Measurements from ENCODE around the gene LRRC7. TPM values are rescaled to one million over a fixed set of nuclear protein-coding genes. Genes with fewer than 3 reads are reported as not detected.

LRRC7 gene
- total RNA-seq, 1 donor: under 0.01 TPM

GRCh38 chr1:69940816-69941215 lies 373.1 kb downstream of the LRRC7 start:
- Histone ChIP-seq H3K27me3 (ENCODE audit: insufficient read depth, low read length) (no peaks in the 10 kb centered on the region), H2AFZ (ENCODE audit: low read length) (no peak overlapping the region), H3K36me3 (ENCODE audit: insufficient read depth, low read length) (no peaks in the 10 kb centered on the region), H3K4me1 (ENCODE audit: insufficient read depth, low read length) (no peaks in the 10 kb centered on the region), H3K27ac (ENCODE audit: low read depth, low read length) (no peak overlapping the region), H3K4me2 (ENCODE audit: insufficient read depth, low read length) (peak overlapping the region; percentile 25), H3K79me2 (ENCODE audit: insufficient read depth, low read length) (no peaks in the 10 kb centered on the region), H3K4me3 (ENCODE audit: insufficient read depth, low read length) (no peak overlapping the region), H4K20me1 (ENCODE audit: insufficient read depth, low read length) (no peaks in the 10 kb centered on the region), H3K9me3 (ENCODE audit: low read depth, low read length) (no peaks in the 10 kb centered on the region)
- TF ChIP-seq CTCF (IDR thresholded peaks at IDR 0.05; ENCODE audit: extremely low read depth, low read depth, low read length): no peak
- DNase-seq (ENCODE audit: insufficient read length, low spot score, missing footprints): no peak

DNA sequence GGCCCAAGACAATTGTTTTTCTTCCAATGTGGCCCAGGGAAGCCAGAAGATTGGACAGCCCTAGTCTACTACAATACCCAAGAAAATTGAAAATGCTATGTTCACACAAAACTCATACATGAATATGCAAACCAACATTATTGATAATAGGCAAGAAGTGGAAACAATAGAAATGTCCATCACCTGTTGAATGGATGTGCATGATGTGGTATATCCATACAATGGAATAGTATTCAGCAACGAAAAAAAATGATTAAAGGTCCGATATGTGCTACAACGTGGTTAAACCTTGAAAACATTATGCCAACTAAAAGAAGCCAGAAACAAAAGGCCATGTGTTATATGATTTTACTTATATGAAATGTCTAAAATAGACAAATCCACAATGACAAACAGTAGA lies 375.3 kb downstream of the LRRC7 start:
- DNase-seq (ENCODE audit: insufficient read length, low spot score, missing footprints): no peak
- Histone ChIP-seq H2AFZ (ENCODE audit: low read length) (no peak overlapping the region), H3K4me3 (ENCODE audit: insufficient read depth, low read length) (no peak overlapping the region), H3K36me3 (ENCODE audit: insufficient read depth, low read length) (no peaks in the 10 kb centered on the region), H3K27me3 (ENCODE audit: insufficient read depth, low read length) (no peaks in the 10 kb centered on the region), H3K4me2 (ENCODE audit: insufficient read depth, low read length) (no peak overlapping the region), H4K20me1 (ENCODE audit: insufficient read depth, low read length) (no peaks in the 10 kb centered on the region), H3K27ac (ENCODE audit: low read depth, low read length) (no peak overlapping the region), H3K9me3 (ENCODE audit: low read depth, low read length) (no peaks in the 10 kb centered on the region), H3K79me2 (ENCODE audit: insufficient read depth, low read length) (no peaks in the 10 kb centered on the region), H3K4me1 (ENCODE audit: insufficient read depth, low read length) (no peaks in the 10 kb centered on the region)
- no peak for TF ChIP-seq CTCF (IDR thresholded peaks at IDR 0.05; ENCODE audit: extremely low read depth, low read depth, low read length)

DNA sequence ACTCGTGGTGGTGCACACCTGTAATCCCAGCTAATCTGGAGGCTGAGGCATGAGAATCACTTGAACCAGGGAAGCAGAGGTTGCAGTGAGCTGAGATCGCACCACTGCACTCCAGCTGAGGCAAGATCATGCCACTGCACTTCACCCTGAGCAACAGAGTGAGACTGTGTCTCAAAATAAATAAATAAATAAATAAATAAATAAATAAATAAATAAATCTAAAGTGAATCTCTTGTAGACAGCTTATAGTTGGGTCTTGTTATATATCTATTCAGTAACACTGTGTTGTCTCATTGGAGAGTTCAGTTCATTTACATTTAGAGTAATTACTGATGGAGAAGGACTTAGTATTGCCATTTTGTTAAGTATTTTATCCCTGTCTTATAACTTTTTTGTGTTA lies 379.2 kb downstream of the LRRC7 start:
- no peak overlapping the region for H3K27ac ChIP-seq (ENCODE audit: low read depth, low read length)
- no peak for DNase-seq (ENCODE audit: insufficient read length, low spot score, missing footprints)
- H3K4me2 ChIP-seq (ENCODE audit: insufficient read depth, low read length): no peak overlapping the region
- TF ChIP-seq CTCF (IDR thresholded peaks at IDR 0.05; ENCODE audit: extremely low read depth, low read depth, low read length): no peak
- H3K9me3 ChIP-seq (ENCODE audit: low read depth, low read length): no peaks in the 10 kb centered on the region
- H3K79me2 ChIP-seq (ENCODE audit: insufficient read depth, low read length): no peaks in the 10 kb centered on the region
- no peak overlapping the region for H2AFZ ChIP-seq (ENCODE audit: low read length)
- no peaks in the 10 kb centered on the region for H3K27me3 ChIP-seq (ENCODE audit: insufficient read depth, low read length)
- H3K36me3 ChIP-seq (ENCODE audit: insufficient read depth, low read length): no peaks in the 10 kb centered on the region
- no peaks in the 10 kb centered on the region for H4K20me1 ChIP-seq (ENCODE audit: insufficient read depth, low read length)
- no peak overlapping the region for H3K4me3 ChIP-seq (ENCODE audit: insufficient read depth, low read length)
- H3K4me1 ChIP-seq (ENCODE audit: insufficient read depth, low read length): no peaks in the 10 kb centered on the region

- no peak for TF ChIP-seq CTCF (IDR thresholded peaks at IDR 0.05; ENCODE audit: extremely low read depth, low read depth, low read length)
- no peak overlapping the region for H3K27ac ChIP-seq (ENCODE audit: low read depth, low read length)
- no peaks in the 10 kb centered on the region for H3K4me1 ChIP-seq (ENCODE audit: insufficient read depth, low read length)
- H3K36me3 ChIP-seq (ENCODE audit: insufficient read depth, low read length): no peaks in the 10 kb centered on the region
- H3K4me3 ChIP-seq (ENCODE audit: insufficient read depth, low read length): no peak overlapping the region
- no peak for DNase-seq (ENCODE audit: insufficient read length, low spot score, missing footprints)
- H3K9me3 ChIP-seq (ENCODE audit: low read depth, low read length): no peaks in the 10 kb centered on the region
- no peak overlapping the region for H3K4me2 ChIP-seq (ENCODE audit: insufficient read depth, low read length)
- H2AFZ ChIP-seq (ENCODE audit: low read length): no peak overlapping the region
- no peaks in the 10 kb centered on the region for H3K79me2 ChIP-seq (ENCODE audit: insufficient read depth, low read length)
- H4K20me1 ChIP-seq (ENCODE audit: insufficient read depth, low read length): no peaks in the 10 kb centered on the region
- H3K27me3 ChIP-seq (ENCODE audit: insufficient read depth, low read length): no peaks in the 10 kb centered on the region
These were observed 380.1 kb downstream of the LRRC7 start for GRCh38 chr1:69947837-69948236.
